Activated naive CD8-positive, alpha-beta T cell treated with anti-CD3 and anti-CD28 coated beads for 36 hours (primary cell): ENCODE measurements around the gene ANKRD28. TPM values are rescaled to one million over a fixed set of nuclear protein-coding genes. Genes with fewer than 3 reads are reported as not detected.
"Not testable (repeated sequence)": the region's sequence is repeated elsewhere in the genome, so short reads cannot be mapped to it uniquely, and the experiment has no call there.

ENCODE experiments used
- DNase-seq: peaks from one replicate; pipeline ENCODE4 v3.0.0; 2021
- H3K27ac Mint-ChIP-seq: one replicate; pipeline ENCODE4 v1.8.0; 2022; ENCODE audit warnings: mild to moderate bottlenecking, moderate library complexity, mixed read lengths
- H3K27me3 Mint-ChIP-seq: one replicate; pipeline ENCODE4 v1.8.0; 2022; ENCODE audit warnings: mild to moderate bottlenecking, mixed read lengths
- H3K36me3 Mint-ChIP-seq: one replicate; pipeline ENCODE4 v1.8.0; 2021; ENCODE audit warnings: mild to moderate bottlenecking, mixed read lengths
- H3K4me1 Mint-ChIP-seq: one replicate; pipeline ENCODE4 v1.8.0; 2021; ENCODE audit warnings: mixed read lengths
- H3K4me3 Mint-ChIP-seq: one replicate; pipeline ENCODE4 v1.8.0; 2022; ENCODE audit warnings: mild to moderate bottlenecking, moderate library complexity, mixed read lengths
- H3K9me3 Mint-ChIP-seq: one replicate; pipeline ENCODE4 v1.8.0; 2022; ENCODE audit warnings: mixed read lengths
- total RNA-seq, 2 experiments: library from RNA; stranded (reverse); gene quantifications; one replicate each; pipeline ENCODE4 v1.2.3, GENCODE V29; 2021

ANKRD28 gene
- total RNA-seq, 2 experiments from 2014 or later = 31.2 to 33.1 TPM

DNA sequence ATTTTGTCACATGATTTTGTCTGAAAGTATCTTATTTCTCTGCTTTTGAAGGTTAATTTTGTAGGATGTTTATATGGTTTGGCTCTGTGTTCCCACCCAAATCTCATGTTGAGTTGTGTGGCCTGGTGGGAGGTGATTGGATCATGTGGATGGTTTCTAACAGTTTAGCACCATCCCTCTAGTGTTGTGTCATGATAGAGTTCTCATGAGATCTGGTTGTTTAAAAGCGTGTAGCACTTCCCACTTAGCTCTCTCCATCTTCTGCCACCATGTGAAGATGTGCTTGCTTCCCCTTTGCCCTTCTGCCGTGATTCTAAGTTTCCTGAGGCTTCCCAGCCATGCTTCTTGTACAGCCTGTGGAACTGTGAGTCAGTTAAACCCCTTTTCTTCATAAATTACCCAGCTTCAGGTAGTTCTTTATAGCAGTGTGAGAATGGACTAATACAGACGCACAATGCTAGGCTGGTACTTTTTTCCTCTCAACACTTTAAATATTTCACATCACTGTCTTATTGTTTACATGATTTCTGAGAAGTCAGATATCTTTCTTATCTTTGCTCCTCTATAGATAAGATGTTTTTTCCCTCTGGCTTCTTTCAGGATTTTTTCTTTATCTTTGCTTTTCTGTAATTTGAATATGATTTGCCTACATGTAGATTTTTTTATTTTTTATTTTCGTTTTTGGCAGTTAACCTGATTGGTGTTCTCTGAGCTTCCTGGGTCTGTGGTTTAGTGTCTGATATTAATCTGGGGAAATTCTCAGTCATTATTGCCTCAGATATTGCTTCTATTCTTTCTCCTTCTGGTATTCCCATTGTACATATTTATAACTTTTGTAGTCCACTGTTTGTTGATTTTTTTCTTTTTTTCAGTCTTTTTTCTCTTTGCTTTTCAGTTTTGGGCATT is 174.0 kb downstream of the ANKRD28 start:
- H3K4me3 Mint-ChIP-seq = no peak overlapping the region
- H3K27me3 Mint-ChIP-seq = no peaks in the 10 kb centered on the region
- H3K27ac Mint-ChIP-seq = peak overlapping the region; percentile 77
- DNase-seq = no peak
- H3K9me3 Mint-ChIP-seq = peaks cover 35% of the 10 kb centered on the region
- peaks cover 14% of the 10 kb centered on the region for H3K4me1 Mint-ChIP-seq
- peaks cover 46% of the 10 kb centered on the region for H3K36me3 Mint-ChIP-seq

GRCh38 chr3:15619659-15620464 is 177.9 kb downstream of the ANKRD28 start:
- Mint-ChIP-seq H3K36me3 (peaks cover 45% of the 10 kb centered on the region), H3K4me1 (peaks cover 11% of the 10 kb centered on the region), H3K9me3 (peaks cover 35% of the 10 kb centered on the region)
- not testable (repeated sequence) for H3K4me3 Mint-ChIP-seq, H3K27ac Mint-ChIP-seq, DNase-seq, H3K27me3 Mint-ChIP-seq

Other genes with a start within 250 kb of the ANKRD28 start
- 10 to 100 TPM; 23.0 to 23.3 TPM for gene HACL1, start 196.4 kb downstream of the ANKRD28 start, total RNA-seq
- gene BTD, start 196.2 kb downstream of the ANKRD28 start, total RNA-seq = 1 to 10 TPM; 2.2 to 2.7 TPM